GM19025 (cell line): ENCODE results near the gene TMEM170B.

Experiments used
- ATAC-seq: cut with Tn5 transposase; IDR thresholded peaks from one replicate; pipeline ENCODE4 v1.9.1; 2021; ENCODE audit warnings: mild to moderate bottlenecking, low read depth, moderate library complexity; ENCODE audit not compliant: unreplicated experiment

Gene TMEM170B

DNA sequence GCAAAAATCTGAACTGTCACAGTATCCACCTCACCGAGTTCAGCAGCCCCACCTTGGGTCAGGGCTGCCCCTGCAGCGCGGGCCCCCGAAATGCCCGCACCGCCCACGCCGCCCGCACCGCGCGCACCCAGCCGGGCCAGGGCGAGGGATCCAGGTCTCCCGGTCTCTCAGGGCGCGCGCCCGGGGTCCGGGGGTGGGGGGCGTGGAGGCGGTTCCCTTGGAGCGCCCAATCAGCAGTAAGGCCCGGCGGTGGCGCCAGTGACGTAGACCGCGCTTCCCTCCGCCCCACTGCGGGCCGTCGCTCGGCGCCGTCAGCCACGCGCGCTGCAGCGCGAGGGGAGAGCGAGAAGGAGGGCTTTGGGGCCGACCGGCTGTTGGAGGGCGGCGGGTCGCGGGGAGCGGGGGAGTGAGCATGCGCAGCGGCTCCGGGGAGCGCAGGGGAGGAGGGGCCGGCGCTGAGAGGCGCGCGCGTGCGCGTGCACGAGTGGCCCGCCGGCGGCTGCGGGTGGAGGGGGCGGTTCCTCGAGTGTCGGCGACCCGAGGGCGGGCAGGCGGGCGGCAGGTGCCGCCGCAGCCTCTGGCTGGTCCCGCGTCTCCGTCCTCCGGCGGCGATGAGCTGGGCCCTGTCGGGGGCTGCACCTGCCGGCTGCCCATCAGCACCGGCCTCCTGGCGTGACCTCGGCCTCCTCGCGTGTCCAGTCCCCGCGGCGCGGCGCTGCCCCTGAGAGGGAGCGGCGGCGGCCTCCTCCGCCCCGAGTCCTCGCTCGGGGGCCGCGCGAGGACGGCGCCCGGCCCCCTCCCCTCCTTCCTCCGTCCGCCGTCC, at the start of gene TMEM170B:
Gene TMEM170B (plus strand): TSS at position 521 of the 823 bp plus-strand sequence. CDS start 529 bp downstream, outside the sequence.
- peak; percentile 96 for ATAC-seq

DNA sequence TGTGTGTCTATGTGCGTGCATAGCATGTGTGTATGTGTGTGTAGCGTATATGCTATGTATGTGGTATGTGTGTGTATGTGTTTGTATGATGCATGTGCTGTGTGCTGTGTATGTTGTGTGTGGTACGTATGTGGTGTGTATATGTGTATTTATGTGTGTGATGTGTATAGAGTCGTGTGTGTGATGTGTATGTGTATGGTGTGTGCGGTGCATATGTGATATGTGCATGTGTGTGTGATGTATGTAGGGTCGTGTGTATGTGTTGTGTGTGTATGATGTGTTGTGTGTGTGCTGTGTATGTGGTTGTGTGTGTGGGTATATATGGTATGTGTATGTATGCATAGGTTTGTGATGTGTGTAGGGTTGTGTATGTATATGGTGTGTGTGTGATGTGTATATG, 46.6 kb upstream of the TMEM170B start:
- no peak for ATAC-seq

DNA sequence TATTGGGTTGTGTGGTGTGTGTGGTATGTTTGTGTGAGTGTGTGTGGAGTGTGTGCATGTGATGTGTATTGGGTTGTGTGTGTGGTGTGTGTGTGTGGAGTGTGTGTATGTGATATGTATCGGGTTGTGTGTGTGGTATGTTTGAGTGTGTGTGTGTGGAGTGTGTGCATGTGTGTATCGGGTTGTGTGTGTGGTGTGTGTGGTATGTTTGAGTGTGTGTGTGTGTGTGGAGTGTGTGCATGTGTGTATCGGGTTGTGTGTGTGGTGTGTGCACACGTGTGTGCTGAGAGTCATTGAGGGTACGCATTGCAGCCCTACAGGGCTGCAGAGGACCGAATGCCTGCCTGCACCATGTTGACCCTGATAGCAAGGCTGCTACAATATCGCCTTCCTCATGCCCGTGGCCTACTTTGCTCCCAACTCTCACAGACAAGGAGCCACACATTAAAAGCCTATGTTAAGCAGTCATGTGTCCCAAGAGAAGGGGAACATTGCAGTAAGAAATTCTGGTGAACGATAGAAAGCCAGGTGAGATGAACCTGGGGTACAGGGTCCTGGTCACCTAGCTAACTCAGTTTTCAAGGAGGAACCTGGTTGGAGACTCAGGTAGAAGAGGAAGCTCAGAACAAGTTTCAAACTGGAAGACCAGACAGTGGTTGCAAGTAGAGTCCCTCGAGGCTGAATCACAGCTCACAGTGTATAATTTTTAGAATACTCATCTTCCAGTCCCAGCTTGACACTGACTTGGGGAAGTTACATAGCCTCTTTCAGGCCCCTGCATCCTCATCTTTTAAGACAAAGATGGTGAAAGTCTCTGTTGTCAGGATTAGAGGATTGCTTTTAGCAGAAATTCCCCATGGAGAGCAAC, 45.7 kb upstream of the TMEM170B start:
- ATAC-seq, result no peak

DNA sequence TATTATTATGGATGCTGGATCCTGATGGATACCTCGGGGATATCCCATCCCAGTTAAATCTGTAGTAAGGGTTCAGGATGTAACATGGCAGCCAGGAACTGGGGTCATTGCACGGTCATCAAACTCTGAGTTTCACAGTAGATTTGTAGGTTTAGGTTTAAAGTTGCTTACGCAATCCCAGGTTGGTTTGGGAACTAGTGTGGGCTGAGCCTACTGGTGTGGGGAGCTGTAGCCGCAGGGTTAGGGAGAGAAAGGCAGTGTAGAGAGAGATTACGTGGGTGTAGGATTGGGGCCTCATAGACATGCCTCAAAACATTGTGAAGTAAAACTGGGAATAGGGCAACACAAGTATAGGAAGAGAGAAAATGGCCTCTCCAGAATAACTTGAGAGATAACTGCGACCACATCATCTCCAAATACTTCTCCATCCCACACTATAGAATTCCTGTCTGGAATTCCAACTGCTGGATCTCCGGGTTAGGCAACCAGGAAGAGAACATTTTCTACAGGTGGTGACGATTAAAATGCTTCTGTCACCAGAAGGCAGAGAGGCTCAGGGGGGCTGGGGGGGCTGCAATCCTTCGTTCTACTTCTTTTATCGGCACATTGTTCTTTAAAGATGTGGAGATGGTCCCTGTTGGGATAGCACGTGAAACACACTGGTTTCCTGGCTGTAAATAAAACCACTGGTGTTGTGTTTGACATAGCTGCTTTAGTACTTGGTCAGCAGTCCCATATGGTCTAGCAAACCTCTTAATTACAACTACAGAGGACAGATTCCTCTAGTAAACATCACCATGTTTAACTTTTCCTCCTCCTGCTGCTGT, 44.9 kb upstream of the TMEM170B start:
- ATAC-seq, result no peak

DNA sequence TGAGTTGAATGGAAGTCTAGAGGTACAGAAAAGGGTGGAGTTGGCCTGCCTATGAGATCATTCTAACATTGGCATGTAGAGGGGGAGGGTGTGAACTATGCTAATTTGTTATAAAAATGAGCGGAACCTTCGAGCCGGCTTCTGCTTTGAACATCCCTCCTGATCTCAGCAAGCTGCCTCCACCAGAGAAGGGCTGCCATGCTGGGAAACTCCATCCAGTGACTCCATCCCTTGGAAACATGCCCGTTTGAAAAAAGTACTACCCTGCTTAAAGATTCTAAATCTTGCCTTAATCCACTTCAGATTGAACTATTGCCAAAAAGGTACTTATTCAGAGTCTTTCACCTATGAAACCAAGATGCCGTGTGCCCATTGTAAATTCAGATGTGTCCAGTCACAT, 43.6 kb upstream of the TMEM170B start:
- no peak for ATAC-seq

- no peak for ATAC-seq
Measured at GRCh38 chr6:11494786-11495564, 42.6 kb upstream of the TMEM170B start.

DNA sequence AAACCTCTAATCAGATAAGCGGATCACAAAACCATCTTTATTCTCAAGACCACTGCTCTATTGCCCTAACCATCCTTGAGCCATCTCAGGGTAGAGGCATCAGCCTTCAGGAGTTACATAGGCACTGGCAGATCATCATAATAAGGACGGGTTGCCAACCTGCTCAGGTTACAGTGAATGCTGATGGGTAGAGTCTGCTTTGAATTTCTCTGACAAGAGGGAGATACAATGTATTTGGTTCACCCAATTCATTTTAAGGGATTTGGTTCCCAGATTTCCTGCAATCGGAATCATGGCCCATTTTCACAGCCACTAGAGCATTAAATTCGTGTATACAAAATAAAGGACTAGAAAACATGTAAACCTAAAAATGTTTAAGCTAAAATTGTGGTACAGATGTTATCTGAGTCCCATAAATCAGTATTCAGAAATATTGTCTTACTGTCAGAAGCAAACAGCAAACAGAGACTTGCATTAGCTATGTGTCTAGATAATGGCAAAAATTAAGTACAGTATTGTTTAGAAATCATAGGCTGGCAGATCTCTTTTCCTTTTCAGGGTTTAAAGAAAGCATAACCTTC, 41.9 kb upstream of the TMEM170B start:
- ATAC-seq, result no peak

DNA sequence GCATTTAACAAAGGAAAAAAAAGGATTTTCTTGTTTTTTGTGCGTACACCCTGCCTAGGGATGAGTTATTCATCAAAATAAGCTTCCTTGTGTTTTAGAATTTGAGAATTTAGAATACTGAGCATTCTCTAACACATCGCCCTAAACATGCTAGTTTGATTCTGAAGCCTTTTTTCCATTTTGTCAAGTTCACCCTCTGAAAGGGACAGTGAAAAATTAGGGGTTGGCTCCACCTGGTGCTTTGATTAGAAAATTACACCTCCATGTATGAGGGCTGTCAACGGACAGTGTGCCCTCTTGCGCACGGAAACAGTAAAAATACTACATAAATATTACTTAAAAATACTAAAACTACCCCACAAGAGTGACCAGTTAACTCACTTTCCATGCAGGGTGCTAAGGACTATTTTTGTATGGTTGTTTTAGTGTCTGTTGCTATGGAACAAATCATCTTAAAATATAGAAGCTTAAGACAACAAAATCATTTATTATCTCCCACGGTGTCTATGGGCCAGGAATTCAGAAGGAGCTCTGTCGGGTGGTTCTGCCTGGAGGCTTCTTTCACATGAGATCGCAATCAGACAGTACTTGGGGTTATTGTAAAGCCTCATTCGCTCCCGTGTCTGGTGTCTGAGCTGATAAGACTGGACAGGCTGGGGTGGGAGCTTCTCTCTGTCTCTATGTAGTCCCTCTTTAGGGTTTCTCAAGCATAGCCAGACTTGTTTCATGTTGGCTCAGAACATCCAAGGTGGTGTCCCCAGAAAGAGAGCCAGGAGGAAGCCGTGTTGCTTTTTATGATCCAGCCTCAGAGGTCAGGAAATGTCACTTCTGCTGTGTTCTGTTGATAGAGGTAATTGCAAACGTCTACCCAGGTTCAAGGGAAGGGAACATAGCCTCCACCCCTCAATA, 41.1 kb upstream of the TMEM170B start:
- ATAC-seq, result peak; percentile 37

GRCh38 chr6:11497107-11497506, 40.4 kb upstream of the TMEM170B start:
- no peak for ATAC-seq

DNA sequence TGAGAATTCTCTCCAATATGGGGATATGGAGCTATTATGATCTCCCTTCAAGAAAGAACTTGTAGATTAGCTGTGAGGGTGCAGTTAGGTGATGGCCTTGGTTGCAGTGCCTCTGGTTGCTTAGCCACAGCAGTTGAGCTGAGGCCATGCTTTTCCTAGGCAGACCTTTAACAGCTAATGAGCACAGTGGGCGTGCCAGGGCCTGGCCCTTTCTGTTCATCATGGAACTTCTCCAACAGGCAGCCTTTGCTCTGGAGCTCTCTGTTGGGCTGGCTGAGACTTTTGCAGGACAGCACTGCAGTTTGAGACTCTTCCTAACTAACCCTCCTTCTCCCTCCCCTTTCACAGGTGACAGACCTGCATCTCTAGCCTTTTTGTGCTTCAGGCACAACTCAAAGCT, 39.7 kb upstream of the TMEM170B start:
- no peak for ATAC-seq

GRCh38 chr6:11500008-11500407, 37.5 kb upstream of the TMEM170B start:
- ATAC-seq, result no peak

DNA sequence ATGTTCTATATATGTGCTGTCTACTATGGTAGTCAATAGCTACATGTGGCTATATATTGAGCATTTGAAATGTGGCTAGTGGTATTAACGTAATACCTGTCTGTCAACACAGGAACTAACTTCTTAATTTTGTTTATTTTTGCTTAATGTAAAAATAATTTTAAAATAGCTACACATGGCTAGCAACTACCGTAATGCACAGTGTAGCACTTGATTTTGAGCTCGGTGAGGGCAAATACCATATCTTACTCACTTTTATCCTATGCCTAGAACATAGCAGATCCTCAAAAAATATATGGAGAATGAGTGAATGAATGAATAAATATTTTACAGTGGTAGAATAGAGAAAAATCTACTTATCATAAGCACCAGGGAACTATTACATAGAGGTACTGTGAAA, 28.1 kb upstream of the TMEM170B start:
- no peak for ATAC-seq

DNA sequence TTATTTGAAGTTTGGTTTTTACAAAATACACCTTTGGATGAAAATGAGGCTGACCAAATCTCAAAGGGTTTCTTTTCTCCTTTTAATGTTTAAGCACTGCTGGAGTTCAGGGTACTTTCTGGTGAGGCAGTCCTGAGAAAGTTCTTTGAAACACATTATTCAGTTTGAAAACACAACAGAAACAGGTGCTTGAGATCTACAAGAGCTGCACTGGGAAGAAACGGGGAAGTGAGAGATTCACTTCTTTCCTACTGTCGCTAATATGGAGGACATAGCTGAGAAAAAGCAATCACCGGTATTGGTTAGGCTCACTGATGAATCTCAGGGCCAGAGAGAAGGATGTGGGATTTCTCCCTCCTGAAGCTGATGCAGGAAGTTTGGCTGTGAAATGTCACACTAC, 22.9 kb upstream of the TMEM170B start:
- peak; percentile 87 for ATAC-seq

DNA sequence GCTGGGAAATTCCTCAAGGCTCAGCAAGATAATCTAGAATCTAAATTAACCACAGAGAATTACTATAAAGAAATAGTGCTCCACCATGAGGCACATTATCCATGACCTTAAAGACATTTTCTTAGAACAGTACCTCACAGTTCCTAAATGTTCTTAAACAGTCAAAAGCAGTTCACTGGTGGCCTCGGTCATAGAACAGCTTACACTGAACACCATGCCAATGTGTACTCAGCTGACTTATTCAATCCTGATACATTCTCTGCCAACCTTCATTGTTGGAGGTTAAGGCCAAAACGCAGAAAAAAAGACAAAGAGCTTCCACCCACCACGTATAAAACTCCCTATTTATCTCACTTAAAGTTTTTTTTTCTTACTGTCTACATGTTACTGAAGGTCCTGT, 21.8 kb upstream of the TMEM170B start:
- no peak for ATAC-seq

DNA sequence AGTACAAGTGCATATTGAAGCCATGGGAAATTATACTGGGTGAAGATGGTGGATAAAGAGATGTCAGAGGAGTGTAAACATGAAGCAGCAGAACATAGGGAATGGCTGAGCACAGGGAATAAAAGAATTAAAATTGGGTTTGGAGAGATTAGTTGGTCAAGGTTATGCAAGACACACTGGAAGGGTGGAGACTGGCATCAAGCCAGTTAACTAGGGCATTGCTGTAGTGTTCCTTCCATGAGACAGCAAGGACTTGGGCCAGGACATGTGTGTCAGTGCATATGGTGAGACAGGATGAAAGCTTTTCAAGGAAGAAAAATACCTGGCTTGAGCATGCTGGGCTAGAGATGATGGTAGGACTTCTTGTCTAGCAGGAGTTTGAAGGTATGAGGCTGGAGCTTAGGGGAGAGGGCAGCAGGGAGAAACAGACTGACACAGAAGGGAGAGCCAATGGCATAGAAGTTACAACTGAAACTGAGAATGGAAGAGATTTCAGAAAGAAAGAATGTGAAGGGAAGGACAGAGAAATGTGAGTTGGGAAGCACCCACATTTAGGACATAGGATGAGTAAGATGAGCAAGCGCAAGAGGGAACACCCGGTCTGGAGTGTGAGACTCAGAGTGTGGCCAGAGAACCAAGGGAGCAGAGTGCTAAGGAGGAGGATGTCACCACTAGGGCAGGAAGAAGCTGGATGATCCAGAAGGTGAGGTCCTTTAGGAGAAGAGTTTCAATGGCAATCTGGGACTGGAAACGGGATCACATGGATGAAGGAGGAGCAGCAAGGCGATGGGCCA, 14.5 kb upstream of the TMEM170B start:
- ATAC-seq, result no peak

DNA sequence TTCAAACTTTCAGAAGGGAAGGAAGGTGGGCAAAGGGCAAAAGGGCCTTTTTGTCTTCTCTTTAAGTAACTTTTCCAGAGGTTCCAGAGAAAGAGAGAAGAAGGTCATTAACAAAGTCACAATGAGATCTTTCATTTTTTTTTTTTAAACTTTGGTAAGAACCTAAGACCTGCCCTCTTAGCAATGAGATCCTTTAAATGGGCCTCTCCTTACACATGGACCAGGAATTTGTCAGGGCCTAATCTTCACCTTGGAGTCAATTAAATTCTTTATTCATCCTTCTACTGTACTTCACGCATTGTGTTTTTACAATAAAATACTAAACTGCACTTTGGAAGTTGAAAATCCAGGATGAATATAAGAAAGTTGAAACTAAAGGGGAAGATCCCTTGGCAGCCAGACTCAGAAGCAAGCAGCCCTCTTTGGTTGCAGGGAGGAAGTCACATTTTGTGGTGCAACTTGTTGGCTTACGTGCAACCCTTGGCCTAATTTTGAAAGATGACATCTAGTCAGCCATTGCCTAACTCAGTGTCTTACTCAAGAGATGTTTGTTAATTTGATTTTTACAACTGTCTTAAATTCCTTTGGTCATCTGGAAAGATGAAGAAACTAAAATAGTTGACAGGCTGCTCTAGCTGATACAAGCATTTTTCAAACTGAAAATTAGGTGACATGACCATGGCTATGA, 11.9 kb upstream of the TMEM170B start:
- no peak for ATAC-seq

- no peak for ATAC-seq
Measured at GRCh38 chr6:11526156-11526505, 11.4 kb upstream of the TMEM170B start.
